Mesothelial cell of epicardium (in vitro differentiated cells): ENCODE measurements around the gene YPEL1. TPM values are rescaled to one million over a fixed set of nuclear protein-coding genes. Genes with fewer than 3 reads are reported as not detected.

ENCODE experiments used
- DNase-seq, 2 experiments: peaks; one replicate each; pipeline ENCODE4 v3.0.0; 2021; ENCODE audit warnings: low spot score in 2 of 2; ENCODE audit not compliant: unreplicated experiment in 2 of 2
- H3K27ac Mint-ChIP-seq: 2 replicates; pipeline ENCODE4 v1.8.0; 2021; ENCODE audit warnings: mixed read lengths
- H3K27me3 Mint-ChIP-seq: 2 replicates; pipeline ENCODE4 v1.8.0; 2021; ENCODE audit warnings: low read depth, mixed read lengths
- H3K36me3 Mint-ChIP-seq: 2 replicates; pipeline ENCODE4 v1.8.0; 2021; ENCODE audit warnings: mixed read lengths
- H3K4me1 Mint-ChIP-seq: 2 replicates; pipeline ENCODE4 v1.8.0; 2021; ENCODE audit warnings: mixed read lengths
- H3K4me3 Mint-ChIP-seq: 2 replicates; pipeline ENCODE4 v1.8.0; 2021; ENCODE audit warnings: mild to moderate bottlenecking, moderate library complexity, mixed read lengths
- H3K9me3 Mint-ChIP-seq: 2 replicates; pipeline ENCODE4 v1.8.0; 2021; ENCODE audit warnings: mixed read lengths
- CTCF ChIP-seq: fragments of 200-600 bp; sonication (generic); IDR thresholded peaks from one replicate; pipeline ENCODE4 v1.5.0; 2021; ENCODE audit warnings: antibody characterized with exemption; ENCODE audit not compliant: unreplicated experiment
- total RNA-seq: library from RNA; stranded (reverse); gene quantifications from 3 replicates; pipeline ENCODE4 v1.2.1, GENCODE V29; 2021

The YPEL1 gene
- total RNA-seq, 1 donor from 2014 or later, result 17.2 TPM

- Mint-ChIP-seq H3K36me3 (peaks cover 10% of the 10 kb centered on the region), H3K4me1 (peaks cover 17% of the 10 kb centered on the region), H3K4me3 (no peak overlapping the region), H3K27ac (no peak overlapping the region), H3K9me3 (no peaks in the 10 kb centered on the region), H3K27me3 (no peaks in the 10 kb centered on the region)
- DNase-seq, result no peak
- no peak for TF ChIP-seq CTCF
These were observed 25.4 kb downstream of the YPEL1 start for GRCh38 chr22:21710156-21710555.

GRCh38 chr22:21709688-21710087 lies 25.9 kb downstream of the YPEL1 start:
- no peaks in the 10 kb centered on the region for H3K27me3 Mint-ChIP-seq
- no peak overlapping the region for H3K27ac Mint-ChIP-seq
- no peak for DNase-seq
- H3K4me1 Mint-ChIP-seq, result peaks cover 13% of the 10 kb centered on the region
- no peaks in the 10 kb centered on the region for H3K9me3 Mint-ChIP-seq
- peaks cover 10% of the 10 kb centered on the region for H3K36me3 Mint-ChIP-seq
- H3K4me3 Mint-ChIP-seq, result no peak overlapping the region
- TF ChIP-seq CTCF, result no peak

GRCh38 chr22:21708960-21709359 lies 26.6 kb downstream of the YPEL1 start:
- Mint-ChIP-seq H3K4me1 (peaks cover 7% of the 10 kb centered on the region), H3K4me3 (no peak overlapping the region), H3K27ac (no peak overlapping the region), H3K9me3 (no peaks in the 10 kb centered on the region), H3K27me3 (no peaks in the 10 kb centered on the region), H3K36me3 (peaks cover 10% of the 10 kb centered on the region)
- no peak for DNase-seq
- TF ChIP-seq CTCF, result no peak

GRCh38 chr22:21707677-21708076 lies 27.9 kb downstream of the YPEL1 start:
- Mint-ChIP-seq H3K27me3 (no peaks in the 10 kb centered on the region), H3K9me3 (no peaks in the 10 kb centered on the region), H3K36me3 (peaks cover 11% of the 10 kb centered on the region), H3K4me1 (no peaks in the 10 kb centered on the region), H3K27ac (no peak overlapping the region), H3K4me3 (no peak overlapping the region)
- DNase-seq, result no peak
- no peak for TF ChIP-seq CTCF

- no peak overlapping the region for H3K4me3 Mint-ChIP-seq
- H3K27me3 Mint-ChIP-seq, result no peaks in the 10 kb centered on the region
- no peak overlapping the region for H3K27ac Mint-ChIP-seq
- H3K36me3 Mint-ChIP-seq, result peaks cover 18% of the 10 kb centered on the region
- no peaks in the 10 kb centered on the region for H3K9me3 Mint-ChIP-seq
- DNase-seq, result no peak
- TF ChIP-seq CTCF, result no peak
- no peaks in the 10 kb centered on the region for H3K4me1 Mint-ChIP-seq
These were observed 31.8 kb downstream of the YPEL1 start for GRCh38 chr22:21703684-21704316.
